Left hindlimb (tissue), 1 donor: ENCODE measurements around the gene PNMA1.
"Not testable (repeated sequence)": the region's sequence is repeated elsewhere in the genome, so short reads cannot be mapped to it uniquely, and the experiment has no call there.

ENCODE experiments used
- DNase-seq: peaks from one replicate; pipeline ENCODE4 v3.0.0-alpha.2; 2018

PNMA1 gene

GRCh38 chr14:73715707-73716106, 1.5 kb upstream of the PNMA1 start:
- no peak for DNase-seq

- no peak for DNase-seq
These were observed 485 bp upstream of the PNMA1 start for GRCh38 chr14:73714656-73715081.

- DNase-seq = no peak
These were observed 880 bp downstream of the PNMA1 start for GRCh38 chr14:73713206-73713802.

GRCh38 chr14:73712540-73713180, 1.5 kb downstream of the PNMA1 start:
- DNase-seq = no peak

GRCh38 chr14:73712071-73712506, 2.1 kb downstream of the PNMA1 start:
- DNase-seq = no peak

GRCh38 chr14:73710737-73711136, 3.4 kb downstream of the PNMA1 start:
- DNase-seq = no peak

- DNase-seq = no peak
These were observed 4.2 kb downstream of the PNMA1 start for GRCh38 chr14:73709904-73710469.

- not testable (repeated sequence) for DNase-seq
These were observed 6.1 kb downstream of the PNMA1 start for GRCh38 chr14:73708076-73708475.

- DNase-seq = no peak
These were observed 13.9 kb downstream of the PNMA1 start for GRCh38 chr14:73700325-73700724.

GRCh38 chr14:73696466-73697400, 17.5 kb downstream of the PNMA1 start:
- no peak for DNase-seq

GRCh38 chr14:73695997-73696396, 18.2 kb downstream of the PNMA1 start:
- no peak for DNase-seq

- DNase-seq = no peak
These were observed 19.1 kb downstream of the PNMA1 start for GRCh38 chr14:73695082-73695481.

- DNase-seq = no peak
These were observed 20.1 kb downstream of the PNMA1 start for GRCh38 chr14:73694083-73694482.

- DNase-seq = no peak
These were observed 27.3 kb downstream of the PNMA1 start for GRCh38 chr14:73686901-73687300.

GRCh38 chr14:73685328-73685727, 28.9 kb downstream of the PNMA1 start:
- DNase-seq = no peak

GRCh38 chr14:73684627-73685026, 29.6 kb downstream of the PNMA1 start:
- DNase-seq = no peak

- no peak for DNase-seq
These were observed 33.4 kb downstream of the PNMA1 start for GRCh38 chr14:73680821-73681220.

- DNase-seq = no peak
These were observed 35.5 kb downstream of the PNMA1 start for GRCh38 chr14:73678698-73679097.

GRCh38 chr14:73674986-73675385, 39.2 kb downstream of the PNMA1 start:
- DNase-seq = no peak

GRCh38 chr14:73667854-73668253, 46.3 kb downstream of the PNMA1 start:
- DNase-seq = no peak

- no peak for DNase-seq
These were observed 47.6 kb downstream of the PNMA1 start for GRCh38 chr14:73666583-73666982.

- DNase-seq = no peak
These were observed 49.1 kb downstream of the PNMA1 start for GRCh38 chr14:73665130-73665529.

- no peak for DNase-seq
These were observed 50.5 kb downstream of the PNMA1 start for GRCh38 chr14:73663548-73664212.
